Renal cortical epithelial cell (primary cell): ENCODE data around the gene OPALIN. TPM values are rescaled to one million over a fixed set of nuclear protein-coding genes. Genes with fewer than 3 reads are reported as not detected.

Experiments
- DNase-seq: peaks from one replicate; pipeline ENCODE4 v3.0.0-alpha.2; 2011; ENCODE audit warnings: low read depth
- total RNA-seq: library from RNA; depleted of rRNA; stranded (reverse); fragments of >200 nt; gene quantifications from 2 replicates; pipeline ENCODE4 v1.2.3, GENCODE V29; 2014

The OPALIN gene
- total RNA-seq, 1 donor from 2014 or later: 0.05 TPM

DNA sequence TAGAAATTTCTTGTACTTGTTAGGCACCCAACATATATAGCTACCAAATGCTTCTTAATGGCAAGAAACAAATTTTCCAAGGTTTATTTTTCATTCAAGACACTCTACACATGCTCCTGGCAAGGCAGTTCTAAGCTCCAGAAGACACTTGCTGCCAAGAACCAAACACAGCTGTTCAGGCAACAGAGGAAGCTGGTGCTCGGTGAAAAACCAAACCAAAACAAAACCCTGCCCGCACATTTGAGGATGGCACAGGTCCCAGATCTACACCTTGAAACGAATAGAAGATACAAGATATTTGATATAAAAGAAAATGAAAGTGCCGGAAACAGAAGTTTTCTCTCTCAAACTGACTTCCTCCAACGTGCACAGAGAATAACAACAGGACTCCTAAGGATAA, 59.4 kb downstream of the OPALIN start:
- DNase-seq: no peak

DNA sequence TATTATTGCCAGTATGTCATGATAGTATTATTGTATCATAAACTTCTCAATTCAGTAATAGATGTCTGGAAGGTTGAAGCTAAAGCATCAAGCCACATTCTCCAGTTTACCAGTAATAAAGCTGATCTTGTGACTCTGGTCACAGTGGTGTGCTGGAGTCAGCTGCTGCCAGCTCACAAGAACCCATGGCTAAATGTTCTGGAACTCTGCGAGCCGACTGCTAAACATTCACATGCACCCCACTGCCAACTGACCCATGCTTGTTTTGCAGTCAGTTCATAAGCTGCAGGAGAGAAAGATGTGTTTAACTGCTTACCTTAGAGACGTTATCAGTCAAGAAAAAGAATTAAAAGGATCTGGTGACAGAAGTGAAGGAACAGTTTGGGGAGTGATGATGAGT, 60.4 kb downstream of the OPALIN start:
- no peak for DNase-seq

GRCh38 chr10:96297486-96297885, 61.3 kb downstream of the OPALIN start:
- DNase-seq: no peak

- DNase-seq: no peak
Observed at GRCh38 chr10:96295475-96295874, 63.3 kb downstream of the OPALIN start.

Other genes with a start within 250 kb of the OPALIN start
- 16.5 and 29.3 TPM in 2 replicates for gene ZNF518A, start 228.7 kb downstream of the OPALIN start, total RNA-seq
- 0.35 and 2.8 TPM in 2 replicates for gene BLNK, start 87.4 kb downstream of the OPALIN start, total RNA-seq
- gene DNTT, start 54.6 kb downstream of the OPALIN start, total RNA-seq: not detected in 2 replicates
- gene TLL2, start 154.9 kb upstream of the OPALIN start, total RNA-seq: 14.1 and 21.4 TPM in 2 replicates
- 164 and 169 TPM in 2 replicates for gene TM9SF3, start 228.0 kb upstream of the OPALIN start, total RNA-seq